Smooth muscle cell (in vitro differentiated cells): Measurements from ENCODE around the gene ECEL1. TPM values are rescaled to one million over a fixed set of nuclear protein-coding genes. Genes with fewer than 3 reads are reported as not detected.

Experiments used
- DNase-seq: peaks from one replicate; lab custom pipeline; 2025; ENCODE audit not compliant: unreplicated experiment; lab: John Stamatoyannopoulos, UW
- H2AFZ ChIP-seq: fragments of 200-600 bp; sonication (generic); 2 replicates; pipeline ENCODE4 v1.6.0; 2016; ENCODE audit warnings: antibody characterized with exemption, low read depth, mild to moderate bottlenecking
- H3F3A ChIP-seq: fragments of 200-600 bp; sonication (generic); 2 replicates; pipeline ENCODE4 v1.6.0; 2017; ENCODE audit warnings: antibody characterized with exemption, low read depth
- H3K27ac ChIP-seq: fragments of 200-600 bp; sonication (generic); 2 replicates; pipeline ENCODE4 v1.5.1; 2016; ENCODE audit warnings: low read depth, mild to moderate bottlenecking
- H3K27me3 ChIP-seq: fragments of 200-600 bp; sonication (generic); 2 replicates; pipeline ENCODE4 v1.6.1; 2016; ENCODE audit warnings: low read depth, mild to moderate bottlenecking
- H3K36me3 ChIP-seq: fragments of 200-600 bp; sonication (generic); 2 replicates; pipeline ENCODE4 v1.5.1; 2016; ENCODE audit warnings: low read depth
- H3K4me1 ChIP-seq: fragments of 200-600 bp; sonication (generic); 2 replicates; pipeline ENCODE4 v1.5.1; 2016; ENCODE audit warnings: low read depth
- H3K4me2 ChIP-seq: fragments of 200-600 bp; sonication (generic); 2 replicates; pipeline ENCODE4 v1.6.0; 2016; ENCODE audit warnings: mild to moderate bottlenecking
- H3K4me3 ChIP-seq: fragments of 200-600 bp; sonication (generic); 2 replicates; pipeline ENCODE4 v1.5.1; 2016; ENCODE audit warnings: mild to moderate bottlenecking
- H3K79me2 ChIP-seq: fragments of 200-600 bp; sonication (generic); 2 replicates; pipeline ENCODE4 v1.6.0; 2016; ENCODE audit warnings: low read depth, mild to moderate bottlenecking
- H3K9ac ChIP-seq: fragments of 200-600 bp; sonication (generic); 2 replicates; pipeline ENCODE4 v1.6.0; 2016; ENCODE audit warnings: low read depth
- H3K9me3 ChIP-seq: fragments of 200-600 bp; sonication (generic); replicated peaks from 2 replicates; pipeline ENCODE4 v1.5.1; 2016; ENCODE audit warnings: low read depth
- H4K20me1 ChIP-seq: fragments of 200-600 bp; sonication (generic); 2 replicates; pipeline ENCODE4 v1.6.0; 2016; ENCODE audit warnings: low read depth
- CTCF ChIP-seq: fragments of 200-600 bp; sonication (generic); IDR thresholded peaks from 2 replicates; pipeline ENCODE4 v1.5.1; 2017; ENCODE audit warnings: borderline replicate concordance, mild to moderate bottlenecking, antibody characterized with exemption; ENCODE audit not compliant: insufficient read depth, poor library complexity, severe bottlenecking
- WGBS: methylation state at CpG from one replicate; pipeline ENCODE4 v1.1.7; 2016; ENCODE audit warnings: low lambda C conversion rate; 5-methylcytosine and 5-hydroxymethylcytosine counted together
- polyA plus RNA-seq: library from polyadenylated mRNA; unstranded; fragments of >200 nt; fragmentation: Nextera tagmentation; extraction: Ambion mirVana; gene quantifications from 2 replicates; pipeline ENCODE4 v1.2.1, GENCODE V29; 2016
- total RNA-seq: library from RNA; depleted of rRNA; stranded (reverse); fragments of >200 nt; gene quantifications from 2 replicates; pipeline ENCODE4 v1.2.3, GENCODE V29; 2014

The ECEL1 gene
- total and polyA plus RNA-seq, 2 experiments from 2014 or later = not detected

DNA sequence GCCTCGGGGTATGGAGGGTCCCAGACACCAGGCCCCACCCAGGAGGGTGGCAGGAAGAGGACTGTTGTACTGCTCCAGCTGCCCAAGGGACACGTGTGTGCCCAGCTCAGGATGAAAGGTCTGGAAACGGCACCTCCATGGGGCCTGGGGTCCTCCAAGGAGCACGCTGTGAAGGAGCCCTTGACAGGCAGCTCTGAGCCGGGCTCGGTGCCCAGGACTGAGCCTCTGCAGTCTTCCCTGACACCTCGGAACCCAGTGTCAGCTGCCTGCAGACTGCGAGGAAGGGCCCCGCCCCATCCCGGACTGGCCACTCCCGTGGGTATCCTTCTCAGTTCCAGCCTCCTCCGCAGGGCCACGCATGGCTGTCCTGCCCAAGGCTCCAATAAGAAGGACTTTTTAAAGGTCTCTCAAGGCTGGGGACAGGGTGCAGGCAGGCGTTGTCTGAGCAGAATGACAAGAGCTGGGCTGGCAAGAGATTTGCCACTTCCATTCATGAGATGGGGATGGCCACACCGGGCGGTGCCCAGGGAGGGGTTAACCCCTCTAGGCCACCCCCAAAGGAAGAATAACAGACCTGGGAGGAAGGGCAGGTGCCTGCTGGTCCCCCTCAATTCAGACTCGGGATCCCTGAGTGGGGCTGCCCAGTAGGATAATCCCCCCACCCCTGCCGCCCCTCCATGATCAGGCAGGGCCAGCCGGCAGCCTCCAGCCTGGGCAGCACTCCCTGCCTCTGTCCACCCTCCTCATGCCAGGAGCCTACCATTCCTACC lies 8.9 kb downstream of the ECEL1 start:
- no peak for TF ChIP-seq CTCF
- no peak overlapping the region for H3K27ac ChIP-seq
- DNase-seq = no peak
- H3K36me3 ChIP-seq = no peaks in the 10 kb centered on the region
- no peaks in the 10 kb centered on the region for H3K9me3 ChIP-seq
- WGBS = 83% methylated on average over 18 of the region's 19 CpGs
- no peak overlapping the region for H2AFZ ChIP-seq
- H3F3A ChIP-seq = no peaks in the 10 kb centered on the region
- H3K9ac ChIP-seq = no peak overlapping the region
- H4K20me1 ChIP-seq = no peaks in the 10 kb centered on the region
- H3K27me3 ChIP-seq = peaks cover 50% of the 10 kb centered on the region
- no peak overlapping the region for H3K4me3 ChIP-seq
- no peaks in the 10 kb centered on the region for H3K4me1 ChIP-seq
- H3K79me2 ChIP-seq = no peaks in the 10 kb centered on the region
- no peak overlapping the region for H3K4me2 ChIP-seq

DNA sequence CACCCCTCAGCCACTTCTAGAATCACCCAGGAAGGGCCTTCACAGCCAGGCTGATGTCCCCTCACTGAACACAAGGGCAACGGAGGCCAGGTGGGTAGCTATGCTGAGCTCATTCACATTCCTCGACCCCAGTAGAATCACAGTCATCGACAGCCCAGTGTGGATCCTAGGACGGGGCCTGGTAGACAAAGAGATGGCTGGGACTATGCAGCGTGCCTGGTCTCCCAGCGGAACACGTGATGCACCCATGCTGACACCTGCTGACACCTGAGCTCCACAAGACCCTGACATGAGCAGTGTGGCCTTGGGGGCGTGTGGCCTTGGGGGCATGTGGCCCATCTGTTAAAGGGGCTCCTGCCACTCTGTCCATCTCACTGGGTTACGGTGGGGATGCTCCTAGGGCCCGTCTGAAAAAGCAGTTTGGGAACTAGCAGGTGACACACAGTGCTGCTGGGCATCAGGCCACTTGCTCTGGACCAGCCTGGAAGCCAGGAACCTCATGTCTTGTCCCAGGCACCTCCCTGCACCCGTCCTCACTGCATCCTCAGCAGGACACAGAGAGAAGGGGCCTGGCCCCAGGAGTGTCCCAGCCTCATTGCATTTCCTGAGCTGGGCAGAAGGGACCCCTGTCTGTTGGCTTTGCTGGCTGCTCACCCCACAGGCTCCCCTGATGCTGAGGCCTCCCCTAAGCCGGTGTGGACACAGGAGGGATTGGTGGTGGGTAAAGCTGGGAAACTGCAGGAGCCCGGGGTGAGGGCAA lies 9.7 kb downstream of the ECEL1 start:
- Histone ChIP-seq H3K4me2 (no peak overlapping the region), H4K20me1 (no peaks in the 10 kb centered on the region), H3F3A (no peaks in the 10 kb centered on the region), H3K9ac (no peak overlapping the region), H3K27ac (no peak overlapping the region), H3K79me2 (no peaks in the 10 kb centered on the region), H3K36me3 (no peaks in the 10 kb centered on the region), H2AFZ (no peak overlapping the region), H3K4me3 (no peak overlapping the region), H3K27me3 (peaks cover 48% of the 10 kb centered on the region), H3K9me3 (no peaks in the 10 kb centered on the region), H3K4me1 (no peaks in the 10 kb centered on the region)
- no peak for DNase-seq
- no peak for TF ChIP-seq CTCF
- 81% methylated on average over 13 of the region's 13 CpGs for WGBS

DNA sequence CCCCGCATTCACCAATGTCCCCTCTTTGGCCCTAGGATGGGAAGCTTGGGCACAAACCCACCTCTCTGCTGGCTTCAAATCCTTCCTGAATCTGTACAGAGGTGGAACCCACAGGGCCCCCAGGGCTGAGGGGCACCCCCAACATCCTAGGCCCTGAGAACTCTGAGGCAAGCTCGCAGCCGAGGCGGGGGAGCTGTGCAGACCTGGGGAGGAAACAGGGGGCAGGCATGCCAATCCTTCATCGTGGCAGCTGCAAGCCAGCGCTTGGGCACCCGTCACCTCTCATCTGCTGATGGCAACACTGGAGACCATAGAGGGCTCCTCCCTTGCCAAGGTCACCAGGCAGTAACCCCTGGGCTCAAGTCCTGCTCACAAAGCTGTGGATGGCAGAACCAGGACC lies 10.8 kb downstream of the ECEL1 start:
- Histone ChIP-seq H3K9ac (no peak overlapping the region), H3K27ac (no peak overlapping the region), H3K27me3 (peaks cover 48% of the 10 kb centered on the region), H3K4me1 (no peaks in the 10 kb centered on the region), H3K36me3 (no peaks in the 10 kb centered on the region), H3K4me3 (no peak overlapping the region), H4K20me1 (no peaks in the 10 kb centered on the region), H3K4me2 (no peak overlapping the region), H3F3A (no peaks in the 10 kb centered on the region), H2AFZ (no peak overlapping the region), H3K9me3 (no peaks in the 10 kb centered on the region), H3K79me2 (no peaks in the 10 kb centered on the region)
- 96% methylated on average over 7 of the region's 7 CpGs for WGBS
- no peak for TF ChIP-seq CTCF
- DNase-seq = no peak
